Fibroblast of lung (primary cell): ENCODE measurements around the gene SLC6A13. TPM values are rescaled to one million over a fixed set of nuclear protein-coding genes. Genes with fewer than 3 reads are reported as not detected.

Source experiments
- DNase-seq, 2 donors: peaks; one replicate each; pipeline versions ENCODE4 v3.0.0 to v3.0.0-alpha.2; 2010; ENCODE audit warnings: low read depth in 2 of 2
- H2AFZ ChIP-seq: 2 replicates; pipeline ENCODE4 v1.5.1; 2012; ENCODE audit warnings: low read length, control low read depth, inconsistent platforms
- H3K27ac ChIP-seq: 2 replicates; pipeline ENCODE4 v1.5.1; 2011; ENCODE audit warnings: low read length, control low read depth; ENCODE audit not compliant: insufficient read depth
- H3K27me3 ChIP-seq: 2 replicates; pipeline ENCODE4 v1.5.1; 2011; ENCODE audit warnings: mild to moderate bottlenecking, low read length; ENCODE audit not compliant: control insufficient read depth, insufficient read depth
- H3K36me3 ChIP-seq: 2 replicates; pipeline ENCODE4 v1.5.1; 2011; ENCODE audit warnings: low read length; ENCODE audit not compliant: control insufficient read depth, insufficient read depth
- H3K4me1 ChIP-seq: 2 replicates; pipeline ENCODE4 v1.5.1; 2011; ENCODE audit warnings: low read length; ENCODE audit not compliant: control insufficient read depth, insufficient read depth; ENCODE audit errors: extremely low read depth
- H3K4me2 ChIP-seq: 2 replicates; pipeline ENCODE4 v1.5.1; 2011; ENCODE audit warnings: low read length, control low read depth; ENCODE audit not compliant: insufficient read depth; ENCODE audit errors: extremely low read depth
- H3K4me3 ChIP-seq, 4 experiments: fragments of 200-600 bp in 1 of 4; sonication (generic) in 1 of 4; replicated peaks in 1 of 4; 2 replicates each; pipeline ENCODE4 v1.5.1; 2011 to 2016; ENCODE audit warnings: low read length in 4 of 4, low read depth in 3 of 4, mild to moderate bottlenecking in 3 of 4, control low read depth in 2 of 4, inconsistent platforms in 1 of 4, mixed read lengths in 1 of 4; ENCODE audit not compliant: insufficient read depth in 1 of 4; ENCODE audit errors: control extremely low read depth in 1 of 4
- H3K79me2 ChIP-seq: 2 replicates; pipeline ENCODE4 v1.5.1; 2012; ENCODE audit warnings: mild to moderate bottlenecking, low read length, inconsistent platforms; ENCODE audit not compliant: control insufficient read depth, insufficient read depth
- H3K9ac ChIP-seq: 2 replicates; pipeline ENCODE4 v1.5.1; 2011; ENCODE audit warnings: mild to moderate bottlenecking, low read length, control low read depth; ENCODE audit not compliant: insufficient read depth
- H3K9me3 ChIP-seq: 2 replicates; pipeline ENCODE4 v1.5.1; 2012; ENCODE audit warnings: low read depth, low read length; ENCODE audit not compliant: control insufficient read depth, insufficient read depth
- H4K20me1 ChIP-seq: 2 replicates; pipeline ENCODE4 v1.5.1; 2011; ENCODE audit warnings: low read length; ENCODE audit not compliant: control insufficient read depth, insufficient read depth; ENCODE audit errors: extremely low read depth
- CTCF ChIP-seq, 2 donors: IDR thresholded peaks in 1 of 2; conservative IDR thresholded peaks in 1 of 2; 1 replicate in 1 of 2; 2 replicates in 1 of 2; pipeline ENCODE4 v1.5.1; 2011 to 2012; ENCODE audit warnings: low read length in 2 of 2, control low read depth in 1 of 2, inconsistent platforms in 1 of 2, low read depth in 1 of 2, mild to moderate bottlenecking in 1 of 2
- EZH2 ChIP-seq: IDR thresholded peaks from 2 replicates; pipeline ENCODE4 v1.5.1; 2012; ENCODE audit warnings: low read length, control low read depth, mild to moderate bottlenecking; ENCODE audit errors: missing control alignments
- polyA plus RNA-seq, 2 donors: library from polyadenylated mRNA; depleted of rRNA in 1 of 2; stranded (reverse) in 1 of 2; unstranded in 1 of 2; fragments of >200 nt; gene quantifications; 2 replicates each; pipeline ENCODE4 v1.2.1, GENCODE V29; 2011 to 2012; ENCODE audit warnings: missing spikeins in 1 of 2
- total RNA-seq: library from RNA; depleted of rRNA; stranded (reverse); fragments of >200 nt; gene quantifications from 2 replicates; pipeline ENCODE4 v1.2.1, GENCODE V29; 2014

SLC6A13 gene
- total and polyA plus RNA-seq, 2 donors (not counting 1 experiment from before 2014, with no cell fraction given): not detected

- no peak overlapping the region for H3K9ac ChIP-seq
- no peaks in the 10 kb centered on the region for H3K79me2 ChIP-seq
- H3K36me3 ChIP-seq: no peaks in the 10 kb centered on the region
- peaks cover 17% of the 10 kb centered on the region for H3K27me3 ChIP-seq
- no peak for TF ChIP-seq CTCF (conservative IDR thresholded peaks at IDR 0.05 in 1 of 2, IDR thresholded peaks at IDR 0.05 in 1 of 2; ENCODE audit: low read depth in 1 of 2, low read length in 2 of 2)
- no peak for TF ChIP-seq EZH2
- H3K4me3 ChIP-seq: no peak overlapping the region
- H3K27ac ChIP-seq: no peak overlapping the region
- H3K9me3 ChIP-seq: no peaks in the 10 kb centered on the region
- no peaks in the 10 kb centered on the region for H4K20me1 ChIP-seq
- H3K4me1 ChIP-seq: no peaks in the 10 kb centered on the region
- H2AFZ ChIP-seq: no peak overlapping the region
- H3K4me2 ChIP-seq: no peak overlapping the region
- DNase-seq: no peak
Measured at GRCh38 chr12:227923-228845, 34.5 kb downstream of the SLC6A13 start.

GRCh38 chr12:227286-227915, 35.2 kb downstream of the SLC6A13 start:
- DNase-seq: no peak
- no peak for TF ChIP-seq EZH2
- TF ChIP-seq CTCF (conservative IDR thresholded peaks at IDR 0.05 in 1 of 2, IDR thresholded peaks at IDR 0.05 in 1 of 2; ENCODE audit: low read depth in 1 of 2, low read length in 2 of 2): no peak
- no peaks in the 10 kb centered on the region for H4K20me1 ChIP-seq
- H2AFZ ChIP-seq: no peak overlapping the region
- no peak overlapping the region for H3K9ac ChIP-seq
- H3K27me3 ChIP-seq: peaks cover 21% of the 10 kb centered on the region
- no peaks in the 10 kb centered on the region for H3K4me1 ChIP-seq
- H3K36me3 ChIP-seq: no peaks in the 10 kb centered on the region
- no peak overlapping the region for H3K4me3 ChIP-seq
- no peaks in the 10 kb centered on the region for H3K79me2 ChIP-seq
- H3K4me2 ChIP-seq: no peak overlapping the region
- no peaks in the 10 kb centered on the region for H3K9me3 ChIP-seq
- H3K27ac ChIP-seq: no peak overlapping the region

GRCh38 chr12:226401-226800, 36.2 kb downstream of the SLC6A13 start:
- H3K4me2 ChIP-seq: no peak overlapping the region
- H3K79me2 ChIP-seq: no peaks in the 10 kb centered on the region
- no peak overlapping the region for H3K9ac ChIP-seq
- peaks cover 18% of the 10 kb centered on the region for H3K27me3 ChIP-seq
- H3K27ac ChIP-seq: no peak overlapping the region
- no peak overlapping the region for H2AFZ ChIP-seq
- H3K4me1 ChIP-seq: no peaks in the 10 kb centered on the region
- TF ChIP-seq CTCF (conservative IDR thresholded peaks at IDR 0.05 in 1 of 2, IDR thresholded peaks at IDR 0.05 in 1 of 2; ENCODE audit: low read depth in 1 of 2, low read length in 2 of 2) (no peak), EZH2 (no peak)
- DNase-seq: no peak
- H4K20me1 ChIP-seq: no peaks in the 10 kb centered on the region
- no peaks in the 10 kb centered on the region for H3K36me3 ChIP-seq
- no peaks in the 10 kb centered on the region for H3K9me3 ChIP-seq
- H3K4me3 ChIP-seq: no peak overlapping the region
